Astrocyte (in vitro differentiated cells and primary cell): ENCODE results near the gene PLIN4.

Experiments
- EZH2 ChIP-seq: IDR thresholded peaks from 2 replicates; pipeline ENCODE4 v1.6.1; 2012; ENCODE audit warnings: mild to moderate bottlenecking, low read length, inconsistent platforms; ENCODE audit not compliant: insufficient read depth
- TF ChIP-seq, protein P1 (sequence below): IDR thresholded peaks from 2 replicates; pipeline ENCODE4 v1.5.1; 2011; ENCODE audit warnings: low read depth, mild to moderate bottlenecking, inconsistent platforms, low read length, moderate library complexity; ENCODE audit not compliant: insufficient read depth

DNA sequence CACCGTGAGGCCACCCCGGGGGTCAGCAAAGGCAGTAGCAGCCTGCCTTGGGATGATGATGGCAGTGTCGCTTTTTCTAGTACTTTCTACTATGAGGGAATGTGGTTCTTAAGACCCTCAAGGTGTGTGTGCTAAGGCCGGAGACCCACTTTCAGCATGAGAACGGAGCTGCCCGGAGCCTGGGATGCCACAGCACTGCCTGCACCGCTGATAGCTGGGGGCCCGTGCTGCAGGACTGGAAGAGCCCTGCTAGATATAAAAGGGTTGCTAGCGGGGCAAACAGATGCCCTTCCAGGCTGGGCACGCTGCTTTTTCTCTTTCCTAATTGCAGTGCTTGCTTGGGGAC is 14.5 kb downstream of the PLIN4 start:
- TF ChIP-seq EZH2: no peak
- TF ChIP-seq, protein P1, sequence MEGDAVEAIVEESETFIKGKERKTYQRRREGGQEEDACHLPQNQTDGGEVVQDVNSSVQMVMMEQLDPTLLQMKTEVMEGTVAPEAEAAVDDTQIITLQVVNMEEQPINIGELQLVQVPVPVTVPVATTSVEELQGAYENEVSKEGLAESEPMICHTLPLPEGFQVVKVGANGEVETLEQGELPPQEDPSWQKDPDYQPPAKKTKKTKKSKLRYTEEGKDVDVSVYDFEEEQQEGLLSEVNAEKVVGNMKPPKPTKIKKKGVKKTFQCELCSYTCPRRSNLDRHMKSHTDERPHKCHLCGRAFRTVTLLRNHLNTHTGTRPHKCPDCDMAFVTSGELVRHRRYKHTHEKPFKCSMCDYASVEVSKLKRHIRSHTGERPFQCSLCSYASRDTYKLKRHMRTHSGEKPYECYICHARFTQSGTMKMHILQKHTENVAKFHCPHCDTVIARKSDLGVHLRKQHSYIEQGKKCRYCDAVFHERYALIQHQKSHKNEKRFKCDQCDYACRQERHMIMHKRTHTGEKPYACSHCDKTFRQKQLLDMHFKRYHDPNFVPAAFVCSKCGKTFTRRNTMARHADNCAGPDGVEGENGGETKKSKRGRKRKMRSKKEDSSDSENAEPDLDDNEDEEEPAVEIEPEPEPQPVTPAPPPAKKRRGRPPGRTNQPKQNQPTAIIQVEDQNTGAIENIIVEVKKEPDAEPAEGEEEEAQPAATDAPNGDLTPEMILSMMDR: no peak
